Stimulated activated CD4-positive, alpha-beta T cell treated with anti-CD3 and anti-CD28 coated beads, Interleukin-4, amount 100 ng/mL, for 1 hour (primary cell): Measurements from ENCODE around the gene NR2E1.

Source experiments
- DNase-seq: peaks from one replicate; pipeline ENCODE4 v3.0.0-alpha.2; 2020

NR2E1 gene

GRCh38 chr6:108211671-108212070 is 45.8 kb downstream of the NR2E1 start:
- DNase-seq: no peak

- DNase-seq: no peak
These were observed 56.2 kb downstream of the NR2E1 start for GRCh38 chr6:108222064-108222463.

- no peak for DNase-seq
These were observed 56.7 kb downstream of the NR2E1 start for GRCh38 chr6:108222504-108222903.

GRCh38 chr6:108227290-108227689 is 61.5 kb downstream of the NR2E1 start:
- no peak for DNase-seq

GRCh38 chr6:108228416-108228815 is 62.6 kb downstream of the NR2E1 start:
- DNase-seq: no peak

- DNase-seq: no peak
These were observed 69.3 kb downstream of the NR2E1 start for GRCh38 chr6:108235127-108235526.

GRCh38 chr6:108236791-108237190 is 71.0 kb downstream of the NR2E1 start:
- DNase-seq: no peak

- no peak for DNase-seq
These were observed 72.5 kb downstream of the NR2E1 start for GRCh38 chr6:108238322-108238721.
